NCI-H82 treated with DMSO at 0.1 percent for 48 hours (cell line): ENCODE data around the gene EGFL6.
"Not testable (repeated sequence)": the region's sequence is repeated elsewhere in the genome, so short reads cannot be mapped to it uniquely, and the experiment has no call there.

ENCODE experiments used
- DNase-seq: peaks from one replicate; lab custom pipeline; 2025; ENCODE audit not compliant: unreplicated experiment; lab: John Stamatoyannopoulos, UW

EGFL6 gene

DNA sequence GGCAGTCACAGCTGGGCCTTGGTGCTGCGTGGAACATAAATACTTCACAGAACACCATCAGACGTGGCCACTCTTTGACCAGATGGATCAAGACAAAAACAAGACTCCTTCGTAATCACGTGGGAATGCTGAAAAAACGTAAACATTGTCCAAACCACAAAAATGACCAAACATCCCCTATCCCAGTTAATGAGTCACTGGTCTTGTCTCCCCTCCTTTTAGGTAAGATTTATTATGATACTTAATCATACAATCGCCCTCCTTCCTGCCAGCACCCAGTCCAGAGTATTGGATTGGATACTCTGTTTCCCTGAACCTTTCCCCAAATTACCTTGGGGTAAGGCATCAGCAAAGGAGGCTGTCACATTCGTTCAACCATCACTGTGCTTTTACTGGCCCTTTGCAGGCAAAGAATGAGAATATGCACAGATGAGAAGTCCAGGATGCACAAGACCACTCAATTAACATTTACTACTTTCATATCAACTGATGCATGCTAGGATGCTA lies 82.9 kb downstream of the EGFL6 start:
- no peak for DNase-seq

DNA sequence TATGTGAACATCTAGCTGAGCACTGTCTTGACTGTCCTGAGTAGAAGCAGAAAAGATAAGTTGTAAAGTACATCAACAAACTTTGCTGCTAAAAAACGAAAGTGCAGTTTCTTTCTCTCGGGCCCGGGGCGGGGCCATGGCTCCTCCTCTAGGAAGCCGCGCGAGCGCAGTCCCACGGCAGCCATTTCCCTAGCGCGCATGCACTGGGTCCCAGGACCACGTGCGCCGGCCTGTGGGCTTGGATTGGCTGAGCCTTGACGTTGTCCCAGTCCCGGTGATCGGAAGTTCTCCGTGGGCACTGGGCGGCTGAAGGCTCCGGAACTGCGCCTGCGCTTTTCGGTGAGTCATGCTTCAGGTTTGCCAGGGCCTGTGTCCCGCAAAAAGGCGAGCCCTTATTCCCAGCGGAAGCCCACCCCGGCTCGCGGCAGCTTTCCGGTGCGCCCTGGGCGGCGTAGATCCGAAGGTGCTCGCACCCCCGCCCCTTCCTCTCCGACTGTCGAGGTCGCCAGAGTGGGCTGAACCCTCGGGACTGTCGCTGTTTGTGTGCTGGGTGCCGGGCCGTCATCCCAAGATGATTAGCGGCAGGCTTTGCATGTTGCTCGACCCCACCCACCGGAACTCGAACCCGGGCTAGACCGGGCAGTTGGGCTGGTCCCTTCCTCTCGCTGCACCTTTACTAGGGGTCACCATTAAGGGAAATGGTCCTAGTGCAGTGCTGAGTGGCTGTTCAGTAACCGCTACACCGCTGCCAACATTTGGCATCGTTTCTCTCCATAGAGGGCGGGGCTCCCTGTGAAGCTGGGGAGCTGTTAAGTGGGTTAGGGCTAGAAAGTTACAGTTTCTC lies 83.7 kb downstream of the EGFL6 start, which contains the start of gene TCEANC:
Gene TCEANC, plus strand, starts transcription at position 292 of the 844 bp plus-strand sequence. CDS start 9,368 bp downstream, outside the sequence.
- DNase-seq: peak; percentile 81

DNA sequence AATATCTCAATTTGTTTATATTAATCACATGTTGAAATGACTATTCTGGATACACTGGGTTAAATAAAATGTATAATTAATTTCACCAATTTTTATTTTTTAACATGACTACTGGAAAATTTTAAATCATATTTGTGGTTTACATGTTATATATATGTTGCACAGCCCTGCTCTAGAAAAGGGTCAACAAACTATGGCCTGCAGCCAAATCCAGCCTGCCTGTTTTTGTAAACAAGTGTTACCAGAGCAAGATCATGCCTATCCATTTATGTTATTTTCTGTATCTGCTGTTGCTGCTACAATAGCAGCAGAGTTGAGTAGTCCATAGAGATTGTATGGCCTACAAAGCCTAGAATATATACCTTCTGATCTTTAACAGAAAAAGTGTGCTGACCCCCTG lies 84.7 kb downstream of the EGFL6 start:
- no peak for DNase-seq

DNA sequence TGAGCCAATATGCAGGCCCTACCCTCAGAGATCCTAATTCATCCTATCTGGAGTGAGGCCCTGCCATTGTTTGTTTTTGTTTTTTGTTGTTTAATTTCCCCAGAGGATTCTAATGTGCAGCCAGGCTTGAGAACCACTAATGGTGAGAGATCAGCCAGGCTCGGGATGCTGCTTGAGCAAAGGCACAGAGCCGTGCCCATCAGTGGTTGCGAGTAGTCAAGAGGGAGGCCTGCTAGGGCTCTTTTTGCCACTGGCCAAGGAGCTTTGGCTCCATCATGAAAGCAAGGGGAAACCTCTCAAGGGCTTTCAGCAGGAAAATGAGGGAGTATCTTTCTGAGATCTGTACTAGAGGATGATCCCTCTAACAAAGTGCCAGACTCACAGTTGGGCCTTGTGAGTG lies 86.3 kb downstream of the EGFL6 start:
- DNase-seq: no peak

DNA sequence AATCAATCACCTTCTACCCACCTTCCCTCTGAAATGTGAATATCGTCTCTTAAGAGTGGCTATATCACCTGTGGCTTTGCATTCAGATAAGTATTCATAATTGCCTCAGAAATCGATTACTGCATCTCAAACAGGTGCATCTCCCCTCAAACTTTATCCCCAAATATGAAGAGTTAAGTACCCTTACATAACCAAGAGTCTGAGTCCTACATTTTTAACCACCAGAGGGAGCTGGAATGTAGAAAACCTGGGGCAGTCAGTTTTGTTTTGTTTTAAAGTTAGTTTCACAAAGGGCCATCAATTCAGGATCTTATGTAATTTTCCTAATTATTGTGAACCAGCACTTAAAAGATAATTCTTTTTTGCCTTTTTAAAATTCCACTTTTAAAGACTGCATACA lies 89.2 kb downstream of the EGFL6 start:
- DNase-seq: peak; percentile 23

DNA sequence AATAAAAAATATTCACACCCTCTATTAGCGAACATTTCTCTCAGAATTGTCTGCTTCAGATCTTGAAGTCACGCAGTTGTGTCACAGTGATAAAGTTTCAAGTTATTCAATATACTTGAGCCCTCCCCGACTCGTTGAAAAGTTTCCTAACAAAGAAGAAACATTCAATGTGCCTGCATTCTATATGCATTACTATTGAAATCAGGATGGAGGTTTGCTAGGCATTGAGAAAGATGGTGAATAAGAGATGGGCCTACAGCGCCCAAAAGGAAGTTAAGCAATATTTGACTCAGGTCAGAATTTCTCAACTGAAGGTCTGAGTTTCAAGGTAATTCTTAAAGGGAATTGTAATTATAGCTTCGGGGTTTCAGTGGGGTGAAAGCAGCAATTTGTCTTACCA lies 89.7 kb downstream of the EGFL6 start:
- no peak for DNase-seq

DNA sequence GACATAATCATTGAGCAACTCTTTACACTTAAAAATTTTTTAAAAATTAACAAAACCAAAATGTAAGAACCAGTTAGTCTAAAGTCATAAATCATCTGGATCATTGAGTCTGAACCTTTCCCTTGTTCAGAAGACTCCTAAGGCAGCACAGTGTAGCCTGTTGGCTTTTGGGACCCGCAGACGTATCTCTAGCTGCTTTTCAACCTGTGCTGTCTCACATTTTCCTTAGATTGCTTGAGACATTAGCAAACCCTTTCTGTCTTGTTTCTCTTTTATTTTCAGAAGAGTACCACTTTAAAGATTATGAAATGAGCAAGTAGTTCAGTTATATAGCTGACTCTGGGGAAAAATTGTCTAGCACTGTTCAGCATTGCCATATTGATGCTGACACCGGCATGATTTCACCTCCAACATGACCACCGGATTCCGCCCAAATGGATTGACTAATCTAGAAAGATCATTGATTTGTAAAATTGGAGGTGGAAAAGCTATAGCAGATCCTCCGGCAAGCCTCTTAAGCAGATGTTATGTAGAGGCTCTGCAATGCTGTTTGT lies 92.4 kb downstream of the EGFL6 start:
- DNase-seq: no peak

DNA sequence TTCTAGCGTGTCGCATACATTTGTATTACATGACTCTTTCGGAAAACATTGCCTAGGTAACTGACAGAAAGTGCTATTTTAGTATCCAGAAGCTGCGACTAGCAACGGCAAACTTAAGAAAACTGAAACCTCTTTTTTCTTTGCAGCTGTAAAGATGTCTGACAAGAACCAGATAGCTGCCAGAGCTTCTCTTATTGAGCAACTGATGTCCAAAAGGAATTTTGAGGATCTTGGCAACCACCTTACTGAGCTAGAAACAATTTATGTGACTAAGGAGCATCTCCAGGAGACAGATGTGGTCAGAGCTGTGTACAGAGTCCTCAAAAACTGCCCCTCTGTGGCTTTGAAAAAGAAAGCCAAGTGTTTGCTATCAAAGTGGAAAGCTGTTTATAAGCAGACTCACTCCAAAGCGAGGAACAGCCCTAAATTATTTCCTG lies 93.0 kb downstream of the EGFL6 start:
- DNase-seq: no peak

DNA sequence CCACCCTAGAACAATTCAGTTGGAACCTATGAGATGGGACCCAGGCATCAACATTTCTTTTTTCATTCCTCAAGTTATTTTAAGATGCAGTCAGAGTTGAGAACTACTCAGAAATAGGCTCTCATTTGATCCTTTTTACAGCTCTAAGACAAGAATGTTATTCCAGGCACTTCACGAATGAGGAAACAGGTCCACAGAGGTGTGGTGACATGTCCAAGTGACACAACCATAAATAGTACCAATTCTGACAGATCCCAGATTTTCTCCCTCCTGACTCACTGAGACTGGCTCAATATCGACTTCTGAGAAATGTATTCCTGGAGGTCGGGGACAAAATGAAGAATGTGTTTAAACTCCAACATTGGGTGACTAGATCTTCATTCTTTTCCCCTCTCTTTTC lies 94.6 kb downstream of the EGFL6 start:
- DNase-seq: no peak

DNA sequence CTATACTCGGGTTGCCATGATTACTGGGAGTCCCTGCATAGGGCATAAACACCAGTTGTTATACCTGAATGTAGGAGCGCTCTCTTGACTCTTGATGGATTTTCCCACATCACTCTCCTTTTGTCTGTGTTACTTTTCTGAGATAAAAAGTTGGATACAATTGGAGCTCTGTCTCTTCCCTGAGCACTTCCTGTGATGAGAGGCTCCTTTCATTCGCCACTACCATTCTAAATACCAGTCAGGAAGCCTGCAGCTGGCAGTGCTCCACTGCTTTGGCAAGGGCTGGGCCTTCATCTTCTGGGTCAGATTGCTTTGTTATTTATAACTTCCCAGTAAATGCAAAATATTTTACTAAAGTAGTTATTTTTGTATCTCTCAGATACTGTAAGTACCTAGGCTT lies 97.4 kb downstream of the EGFL6 start:
- DNase-seq: no peak

DNA sequence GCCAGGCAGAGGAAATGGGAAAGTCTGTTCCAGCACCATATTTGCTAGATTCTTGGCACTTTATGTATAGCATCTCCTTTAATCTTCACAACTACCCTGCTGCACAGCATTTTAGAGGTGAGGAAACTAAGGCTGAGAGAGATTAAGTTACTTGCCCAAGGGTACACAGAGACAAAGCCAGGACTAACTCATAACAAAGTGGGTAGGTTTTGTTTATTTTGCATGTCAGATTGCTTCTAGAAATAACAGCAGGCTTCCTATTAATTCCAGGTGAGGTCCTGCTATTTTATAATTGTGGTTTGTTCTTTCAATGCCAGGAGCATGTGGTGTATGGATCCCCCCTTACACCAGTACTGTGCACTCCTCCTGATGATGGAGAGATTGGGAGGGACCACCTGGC lies 98.5 kb downstream of the EGFL6 start:
- DNase-seq: no peak

DNA sequence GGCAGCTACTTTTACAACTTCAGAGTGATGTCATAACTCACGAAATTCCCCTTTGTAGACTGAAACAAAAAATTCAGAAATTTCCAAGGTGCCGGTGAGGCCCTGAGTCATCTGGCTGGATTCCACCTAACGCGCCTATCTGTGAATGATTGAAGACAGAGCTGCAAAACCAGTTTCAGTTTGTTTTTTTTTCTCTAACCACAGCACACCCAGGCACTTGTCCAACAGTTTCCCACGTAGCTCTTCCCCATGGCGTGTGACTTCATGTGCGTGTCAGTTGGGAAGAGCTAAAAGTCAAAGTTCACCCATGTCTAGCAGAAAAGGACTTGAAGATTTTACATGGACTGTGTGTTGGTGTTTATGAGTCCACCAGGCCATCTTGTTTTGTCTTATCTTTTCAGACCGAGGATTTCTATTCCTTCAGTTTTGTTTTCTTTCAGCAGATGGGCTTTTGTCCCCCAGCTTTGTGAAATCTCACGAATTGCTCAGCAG lies 99.9 kb downstream of the EGFL6 start:
- DNase-seq: no peak

DNA sequence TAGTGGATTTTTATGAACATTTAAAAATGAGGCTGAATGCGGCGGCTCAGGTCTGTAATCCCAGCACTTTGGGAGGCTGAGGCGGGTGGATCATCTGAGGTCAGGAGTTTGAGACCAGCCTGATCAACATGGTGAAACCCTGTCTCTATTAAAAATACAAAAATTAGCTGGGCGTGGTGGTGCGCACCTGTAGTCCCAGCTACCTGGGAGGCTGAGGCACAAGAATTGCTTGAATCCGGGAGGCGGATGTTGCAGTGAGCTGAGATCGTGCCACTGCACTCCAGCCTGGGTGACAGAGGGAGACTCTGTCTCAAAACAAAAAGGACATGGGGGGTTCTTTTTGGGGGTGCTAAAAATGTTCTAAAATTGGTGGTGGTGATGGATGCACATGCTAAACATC lies 100.4 kb downstream of the EGFL6 start:
- DNase-seq: not testable (repeated sequence)

DNA sequence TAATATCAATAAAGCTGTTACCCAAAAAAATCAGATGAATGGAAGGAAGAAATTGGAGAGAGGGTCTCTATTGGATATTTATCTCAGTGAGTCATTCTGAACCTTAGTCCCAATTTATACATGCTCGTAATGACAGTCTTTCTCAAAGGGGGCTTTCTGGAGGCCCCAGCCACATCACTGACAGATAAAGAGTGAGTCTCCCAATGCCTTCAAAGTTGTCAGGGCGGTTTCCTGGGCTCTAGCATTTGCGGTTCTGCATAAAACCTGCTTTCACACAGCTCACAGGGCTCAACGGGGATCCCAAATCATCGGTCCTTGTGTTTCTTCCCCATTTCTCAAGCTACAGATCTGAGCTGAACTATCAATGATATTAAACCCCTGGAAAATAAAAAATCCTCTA lies 100.8 kb downstream of the EGFL6 start:
- DNase-seq: no peak

DNA sequence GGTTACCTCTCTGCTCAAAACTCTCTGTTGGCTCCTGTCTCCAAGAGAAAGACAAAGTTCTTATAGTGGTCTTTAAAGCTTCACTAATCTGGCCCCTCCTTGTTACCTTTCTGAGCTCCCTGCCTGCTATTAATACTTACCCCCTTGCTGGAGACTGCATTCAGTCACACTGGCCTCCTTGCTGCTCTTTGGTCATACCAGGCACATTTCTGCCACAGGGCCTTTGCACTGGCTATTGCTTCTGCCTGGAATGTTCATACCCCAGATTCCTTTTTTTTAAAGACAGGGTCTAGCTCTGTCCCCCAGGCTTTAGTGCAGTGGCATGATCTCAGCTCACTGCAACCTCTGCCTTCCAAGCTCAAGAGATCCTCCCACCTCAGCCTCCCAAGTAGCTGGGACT lies 103.6 kb downstream of the EGFL6 start:
- no peak for DNase-seq

DNA sequence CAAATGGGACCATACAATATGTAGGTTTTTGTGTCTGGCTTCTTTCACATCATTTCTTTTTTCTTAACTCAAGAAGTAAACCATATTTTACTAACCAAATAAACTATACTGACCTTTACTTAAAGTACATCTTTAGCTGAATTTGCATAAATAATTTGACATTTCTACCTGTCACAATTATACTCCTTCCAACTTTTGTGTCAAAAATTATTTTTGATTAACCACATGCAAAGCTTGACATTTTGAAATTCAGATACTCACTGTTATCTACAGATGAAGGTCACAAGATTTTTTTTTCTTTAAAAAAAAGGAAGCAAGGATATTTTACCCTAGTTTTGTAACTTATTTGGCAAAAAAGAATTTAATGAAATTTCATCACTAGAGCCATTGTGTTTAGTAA lies 107.5 kb downstream of the EGFL6 start:
- DNase-seq: no peak

DNA sequence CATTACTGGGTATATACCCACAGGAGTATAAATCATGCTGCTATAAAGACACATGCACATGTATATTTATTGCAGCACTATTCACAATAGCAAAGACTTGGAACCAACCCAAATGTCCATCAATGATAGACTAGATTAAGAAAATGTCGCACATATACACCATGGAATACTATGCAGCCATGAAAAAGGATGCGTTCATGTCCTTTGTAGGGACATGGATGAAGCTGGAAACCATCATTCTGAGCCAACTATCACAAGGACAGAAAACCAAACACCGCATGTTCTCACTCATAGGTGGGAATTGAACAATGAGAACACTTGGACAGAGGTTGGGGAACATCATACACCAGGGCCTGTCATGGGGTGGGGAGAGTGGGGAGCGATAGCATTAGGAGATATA lies 110.3 kb downstream of the EGFL6 start:
- not testable (repeated sequence) for DNase-seq

DNA sequence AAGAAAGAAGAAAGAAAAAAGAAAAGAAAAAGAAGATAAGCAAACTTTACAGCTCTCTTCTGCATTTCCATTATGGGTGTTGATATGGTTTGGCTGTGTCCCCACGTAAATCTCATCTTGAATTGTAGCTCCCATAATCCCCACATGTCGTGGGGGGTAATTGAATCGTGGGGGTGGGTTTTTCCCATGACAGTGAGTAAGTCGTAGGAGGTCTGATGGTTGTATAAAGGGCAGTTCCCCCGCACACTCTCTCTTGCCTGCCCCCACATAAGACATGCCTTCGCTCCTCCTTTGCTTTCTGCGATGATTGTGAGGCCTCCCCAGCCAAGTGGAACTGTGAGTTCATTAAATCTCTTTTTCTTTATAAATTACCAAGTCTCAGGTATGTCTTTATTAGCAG lies 112.2 kb downstream of the EGFL6 start:
- DNase-seq: no peak
